ENCODE results near the gene ANKRD35. TPM values are rescaled to one million over a fixed set of nuclear protein-coding genes. Genes with fewer than 3 reads are reported as not detected.
A peak's percentile ranks its signal among the peaks of the same experiment; 100 is the strongest.

ANKRD35 gene
- total and polyA plus RNA-seq, 9 of the 15 experiments (the other 6 are each of a cell fraction or from before 2014, with no cell fraction given), result 0.07 to 0.14 (median 0.07) TPM; not detected in 5

- TF ChIP-seq DDX20 (tag; IDR thresholded peaks at IDR 0.05; ENCODE audit: low read depth) (no peak), CXXC5 (CRISPR knock-in tag; IDR thresholded peaks at IDR 0.05) (peak; percentile 78), KHSRP (IDR thresholded peaks at IDR 0.05) (no peak), ZNF766 (CRISPR knock-in tag; conservative IDR thresholded peaks at IDR 0.05) (no peak), STAT6 (CRISPR knock-in tag; IDR thresholded peaks at IDR 0.05) (no peak), ZEB2 (IDR thresholded peaks at IDR 0.05) (no peak), ZNF696 (CRISPR knock-in tag; conservative IDR thresholded peaks at IDR 0.05) (no peak), ZNF609 (CRISPR knock-in tag; IDR thresholded peaks at IDR 0.05; ENCODE audit: borderline replicate concordance) (no peak), ZBTB2 (IDR thresholded peaks at IDR 0.05) (peak; percentile 73; the same call in 1 of the 2 replicates), POLR3G (IDR thresholded peaks at IDR 0.05; ENCODE audit: extremely low read depth, insufficient read length, insufficient replicate concordance) (no peak), GATAD2A (IDR thresholded peaks at IDR 0.05) (peak; percentile 73; the same call in 1 of the 2 replicates)
Measured at GRCh38 chr1:145918144-145918991, 32.7 kb upstream of the ANKRD35 start, which contains the start of gene PEX11B (continued).
